Spinal cord (tissue), 10 donors: ENCODE results near the gene GUCA2B. TPM values are rescaled to one million over a fixed set of nuclear protein-coding genes. Genes with fewer than 3 reads are reported as not detected.

Source experiments
- DNase-seq, 6 donors: peaks; one replicate each; pipeline versions ENCODE4 v3.0.0 to v3.0.0-alpha.2; 2013 to 2015; ENCODE audit warnings: low spot score in 6 of 6, low read depth in 4 of 6
- H3K27ac ChIP-seq: one replicate; pipeline ENCODE4 v1.5.1; 2013; ENCODE audit warnings: low read depth, low read length, control low read depth
- H3K27me3 ChIP-seq: one replicate; pipeline ENCODE4 v1.6.1; 2013; ENCODE audit warnings: low read length; ENCODE audit not compliant: control insufficient read depth, insufficient read depth
- H3K36me3 ChIP-seq: one replicate; pipeline ENCODE4 v1.6.1; 2013; ENCODE audit warnings: low read length; ENCODE audit not compliant: control insufficient read depth, insufficient read depth
- H3K4me1 ChIP-seq: one replicate; pipeline ENCODE4 v1.6.1; 2013; ENCODE audit warnings: low read length; ENCODE audit not compliant: control insufficient read depth, insufficient read depth
- H3K4me3 ChIP-seq: one replicate; pipeline ENCODE4 v1.5.1; 2013; ENCODE audit warnings: low read depth, low read length, control low read depth
- H3K9me3 ChIP-seq: one replicate; pipeline ENCODE4 v1.6.1; 2013; ENCODE audit warnings: low read length; ENCODE audit not compliant: control insufficient read depth, insufficient read depth
- WGBS: methylation state at CpG from one replicate; pipeline ENCODE4 v1.1.5; 2013; ENCODE audit warnings: missing lambda C conversion rate; ENCODE audit not compliant: insufficient coverage; 5-methylcytosine and 5-hydroxymethylcytosine counted together
- polyA plus RNA-seq, 2 donors: library from polyadenylated mRNA; unstranded; fragments of 120-200 nt; gene quantifications; one replicate each; pipeline ENCODE4 v1.2.1, GENCODE V29; 2013; ENCODE audit not compliant: insufficient read length in 2 of 2
- total RNA-seq, 2 donors: library from RNA; depleted of rRNA in 1 of 2; stranded (reverse); fragments of 120-200 nt in 1 of 2; fragments of >200 nt in 1 of 2; gene quantifications; one replicate each; pipeline versions ENCODE4 v1.2.3 to v1.2.4, GENCODE V29; 2013 to 2014
- donor health status: healthy.

The GUCA2B gene
- total and polyA plus RNA-seq, 4 donors = not detected

DNA sequence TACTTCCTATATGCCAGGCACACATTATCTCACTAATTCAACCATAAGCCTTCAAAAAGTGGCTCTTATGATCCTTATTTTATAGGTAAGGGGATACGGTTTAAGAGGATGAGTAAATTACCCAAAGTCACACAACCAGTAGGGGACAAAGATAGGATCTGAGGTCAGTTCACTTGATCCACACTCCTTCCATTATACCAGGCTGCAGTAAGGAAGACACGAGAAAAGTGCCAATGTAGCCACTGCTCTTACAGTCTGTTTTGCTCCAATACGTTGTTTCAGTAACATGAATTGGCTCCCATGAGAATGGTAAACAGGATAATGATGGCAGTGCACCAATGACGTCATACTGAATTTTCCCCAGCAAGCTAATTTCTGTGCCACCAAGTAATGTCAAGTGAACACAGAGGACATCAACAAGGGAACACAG, 26.7 kb downstream of the GUCA2B start:
- peaks cover 3% of the 10 kb centered on the region for H3K36me3 ChIP-seq
- no peak for DNase-seq
- no peak overlapping the region for H3K4me3 ChIP-seq
- H3K9me3 ChIP-seq = no peaks in the 10 kb centered on the region
- no peaks in the 10 kb centered on the region for H3K27me3 ChIP-seq
- no peak overlapping the region for H3K27ac ChIP-seq
- peaks cover 10% of the 10 kb centered on the region for H3K4me1 ChIP-seq
- WGBS = 69% methylated on average over 2 of the region's 4 CpGs

- WGBS = 100% methylated on average over 2 of the region's 4 CpGs
- Histone ChIP-seq H3K9me3 (no peaks in the 10 kb centered on the region), H3K27ac (no peak overlapping the region), H3K36me3 (peaks cover 6% of the 10 kb centered on the region), H3K4me1 (peaks cover 10% of the 10 kb centered on the region), H3K27me3 (no peaks in the 10 kb centered on the region), H3K4me3 (no peak overlapping the region)
- no peak for DNase-seq
Observed at GRCh38 chr1:42181687-42182086, 28.5 kb downstream of the GUCA2B start.

GRCh38 chr1:42183210-42183956, 30.2 kb downstream of the GUCA2B start:
- no peak overlapping the region for H3K27ac ChIP-seq
- WGBS = no CpG with 5 or more reads among the region's 7 CpGs
- no peaks in the 10 kb centered on the region for H3K9me3 ChIP-seq
- no peak for DNase-seq
- peaks cover 9% of the 10 kb centered on the region for H3K36me3 ChIP-seq
- H3K4me3 ChIP-seq = no peak overlapping the region
- peaks cover 2% of the 10 kb centered on the region for H3K4me1 ChIP-seq
- no peaks in the 10 kb centered on the region for H3K27me3 ChIP-seq

- 97% methylated on average over 5 of the region's 6 CpGs for WGBS
- no peak overlapping the region for H3K4me3 ChIP-seq
- no peaks in the 10 kb centered on the region for H3K27me3 ChIP-seq
- no peak overlapping the region for H3K27ac ChIP-seq
- no peaks in the 10 kb centered on the region for H3K9me3 ChIP-seq
- peaks cover 7% of the 10 kb centered on the region for H3K36me3 ChIP-seq
- no peak for DNase-seq
- H3K4me1 ChIP-seq = no peaks in the 10 kb centered on the region
Observed at GRCh38 chr1:42183957-42184268, 30.7 kb downstream of the GUCA2B start.

GRCh38 chr1:42184616-42185015, 31.4 kb downstream of the GUCA2B start:
- Histone ChIP-seq H3K27ac (no peak overlapping the region), H3K36me3 (peaks cover 7% of the 10 kb centered on the region), H3K9me3 (no peaks in the 10 kb centered on the region), H3K4me1 (no peaks in the 10 kb centered on the region), H3K4me3 (no peak overlapping the region), H3K27me3 (no peaks in the 10 kb centered on the region)
- WGBS = 89% methylated on average over 3 of the region's 3 CpGs
- DNase-seq = no peak

GRCh38 chr1:42186152-42186551, 32.9 kb downstream of the GUCA2B start:
- Histone ChIP-seq H3K9me3 (no peaks in the 10 kb centered on the region), H3K4me1 (no peaks in the 10 kb centered on the region), H3K27ac (no peak overlapping the region), H3K4me3 (no peak overlapping the region), H3K36me3 (peaks cover 8% of the 10 kb centered on the region), H3K27me3 (no peaks in the 10 kb centered on the region)
- DNase-seq = no peak
- WGBS = 83% methylated on average over 1 of the region's 3 CpGs

DNA sequence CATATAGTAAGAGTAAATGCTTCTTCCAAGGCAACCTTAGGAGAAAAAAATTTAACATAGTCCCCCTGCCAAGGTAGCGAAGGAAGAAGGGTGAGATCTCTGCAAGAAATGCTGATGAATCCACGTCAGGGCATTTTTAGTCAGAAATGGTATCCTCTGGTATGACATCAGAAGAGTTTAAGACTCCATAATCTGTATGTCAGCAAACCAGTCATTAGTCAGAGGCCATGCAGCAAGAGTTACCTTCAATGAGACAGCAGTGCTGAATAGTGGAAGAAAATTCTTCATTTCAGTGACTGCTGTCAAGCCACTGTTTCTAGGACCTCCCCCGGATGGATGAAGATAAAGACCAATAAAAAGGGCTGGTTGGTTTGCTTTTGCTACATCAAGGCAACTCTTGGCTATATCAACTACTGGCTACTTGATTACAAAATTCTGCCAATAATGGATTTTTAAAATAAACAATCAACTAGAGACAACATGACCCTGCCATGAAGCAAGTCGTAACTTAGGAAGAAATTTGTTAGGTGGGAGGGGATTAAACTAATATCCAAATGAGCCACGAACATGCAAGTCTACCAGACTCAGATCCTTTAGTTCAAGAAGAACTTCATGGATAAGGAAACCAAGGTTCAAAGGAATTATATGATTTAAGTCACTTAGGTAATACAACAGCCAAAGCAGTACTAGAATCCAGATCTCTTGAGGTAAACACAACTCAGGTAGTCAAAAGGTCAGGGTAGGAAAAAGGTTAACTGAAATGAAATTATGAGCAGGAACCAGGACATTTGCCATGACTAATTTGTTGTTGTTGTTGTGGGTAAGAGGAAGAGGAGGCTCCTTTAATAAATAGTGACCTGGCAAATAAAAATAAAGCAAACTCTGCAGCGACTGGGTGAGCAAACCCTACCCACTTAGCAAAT, 37.0 kb downstream of the GUCA2B start:
- H3K27me3 ChIP-seq = no peaks in the 10 kb centered on the region
- WGBS = 100% methylated on average over 1 of the region's 6 CpGs
- no peak overlapping the region for H3K4me3 ChIP-seq
- no peaks in the 10 kb centered on the region for H3K9me3 ChIP-seq
- H3K36me3 ChIP-seq = peaks cover 10% of the 10 kb centered on the region
- no peak for DNase-seq
- H3K4me1 ChIP-seq = no peaks in the 10 kb centered on the region
- H3K27ac ChIP-seq = no peak overlapping the region

DNA sequence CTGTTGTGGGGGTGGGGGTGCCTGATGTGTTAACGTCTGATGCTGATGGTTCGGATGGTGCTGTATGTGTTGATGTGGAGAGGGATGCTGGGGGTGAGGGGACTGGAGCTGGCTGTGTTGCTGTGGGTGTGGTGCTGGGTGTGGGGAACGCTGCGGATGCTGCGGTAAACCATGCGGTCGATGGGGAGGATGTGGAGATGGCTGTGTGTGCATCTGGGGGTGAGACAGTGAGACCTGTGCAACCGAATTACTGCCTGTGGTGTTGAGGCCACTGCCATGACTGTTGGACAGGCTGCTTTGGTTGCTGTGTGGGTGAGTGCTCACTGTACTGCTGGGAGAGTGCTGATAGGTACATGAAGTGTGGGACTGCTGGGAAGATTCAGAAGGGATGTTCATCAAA, 38.1 kb downstream of the GUCA2B start:
- peaks cover 11% of the 10 kb centered on the region for H3K36me3 ChIP-seq

DNA sequence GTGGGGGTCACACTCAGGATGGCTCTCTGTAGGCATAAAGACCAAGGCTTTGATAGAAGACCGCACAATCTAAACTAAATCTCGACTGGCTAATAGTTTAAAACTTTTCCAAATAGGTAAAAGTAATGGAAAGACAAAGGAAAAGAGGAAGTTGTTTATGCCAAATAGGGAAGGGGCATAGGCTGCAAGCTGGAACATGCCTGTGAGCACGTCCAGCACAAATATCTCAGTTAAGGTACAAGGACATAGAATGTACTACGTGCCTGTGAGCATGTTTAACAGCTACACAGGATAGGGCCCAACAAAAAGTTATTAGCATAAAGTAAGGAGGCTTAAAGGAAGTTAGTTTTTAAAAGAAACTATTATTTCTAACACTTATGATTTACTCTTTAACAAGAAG, 38.9 kb downstream of the GUCA2B start:
- H3K4me1 ChIP-seq = no peaks in the 10 kb centered on the region
- no peak overlapping the region for H3K27ac ChIP-seq
- no peak overlapping the region for H3K4me3 ChIP-seq
- H3K36me3 ChIP-seq = peaks cover 12% of the 10 kb centered on the region
- no peak for DNase-seq
- 100% methylated on average over 3 of the region's 4 CpGs for WGBS
- no peaks in the 10 kb centered on the region for H3K9me3 ChIP-seq
- no peaks in the 10 kb centered on the region for H3K27me3 ChIP-seq

More for the DNA sequence above, 38.1 kb downstream of the GUCA2B start:
- Histone ChIP-seq H3K9me3 (no peaks in the 10 kb centered on the region), H3K4me1 (no peaks in the 10 kb centered on the region), H3K27me3 (no peaks in the 10 kb centered on the region), H3K4me3 (no peak overlapping the region), H3K27ac (no peak overlapping the region)
- no peak for DNase-seq
- WGBS = 96% methylated on average over 8 of the region's 8 CpGs
